Spinal cord (tissue), 10 donors: ENCODE results near the gene DHCR24. TPM values are rescaled to one million over a fixed set of nuclear protein-coding genes. Genes with fewer than 3 reads are reported as not detected.
"Not testable (repeated sequence)": the region's sequence is repeated elsewhere in the genome, so short reads cannot be mapped to it uniquely, and the experiment has no call there.

Source experiments
- DNase-seq, 6 donors: peaks; one replicate each; pipeline versions ENCODE4 v3.0.0 to v3.0.0-alpha.2; 2013 to 2015; ENCODE audit warnings: low spot score in 6 of 6, low read depth in 4 of 6
- H3K27ac ChIP-seq: one replicate; pipeline ENCODE4 v1.5.1; 2013; ENCODE audit warnings: low read depth, low read length, control low read depth
- H3K27me3 ChIP-seq: one replicate; pipeline ENCODE4 v1.6.1; 2013; ENCODE audit warnings: low read length; ENCODE audit not compliant: control insufficient read depth, insufficient read depth
- H3K36me3 ChIP-seq: one replicate; pipeline ENCODE4 v1.6.1; 2013; ENCODE audit warnings: low read length; ENCODE audit not compliant: control insufficient read depth, insufficient read depth
- H3K4me1 ChIP-seq: one replicate; pipeline ENCODE4 v1.6.1; 2013; ENCODE audit warnings: low read length; ENCODE audit not compliant: control insufficient read depth, insufficient read depth
- H3K4me3 ChIP-seq: one replicate; pipeline ENCODE4 v1.5.1; 2013; ENCODE audit warnings: low read depth, low read length, control low read depth
- H3K9me3 ChIP-seq: one replicate; pipeline ENCODE4 v1.6.1; 2013; ENCODE audit warnings: low read length; ENCODE audit not compliant: control insufficient read depth, insufficient read depth
- WGBS: methylation state at CpG from one replicate; pipeline ENCODE4 v1.1.5; 2013; ENCODE audit warnings: missing lambda C conversion rate; ENCODE audit not compliant: insufficient coverage; 5-methylcytosine and 5-hydroxymethylcytosine counted together
- polyA plus RNA-seq, 2 donors: library from polyadenylated mRNA; unstranded; fragments of 120-200 nt; gene quantifications; one replicate each; pipeline ENCODE4 v1.2.1, GENCODE V29; 2013; ENCODE audit not compliant: insufficient read length in 2 of 2
- total RNA-seq, 2 donors: library from RNA; depleted of rRNA in 1 of 2; stranded (reverse); fragments of 120-200 nt in 1 of 2; fragments of >200 nt in 1 of 2; gene quantifications; one replicate each; pipeline versions ENCODE4 v1.2.3 to v1.2.4, GENCODE V29; 2013 to 2014
- donor health status: healthy.

DHCR24 gene
- total and polyA plus RNA-seq, 4 donors = 73.2 to 138 (median 113) TPM

DNA sequence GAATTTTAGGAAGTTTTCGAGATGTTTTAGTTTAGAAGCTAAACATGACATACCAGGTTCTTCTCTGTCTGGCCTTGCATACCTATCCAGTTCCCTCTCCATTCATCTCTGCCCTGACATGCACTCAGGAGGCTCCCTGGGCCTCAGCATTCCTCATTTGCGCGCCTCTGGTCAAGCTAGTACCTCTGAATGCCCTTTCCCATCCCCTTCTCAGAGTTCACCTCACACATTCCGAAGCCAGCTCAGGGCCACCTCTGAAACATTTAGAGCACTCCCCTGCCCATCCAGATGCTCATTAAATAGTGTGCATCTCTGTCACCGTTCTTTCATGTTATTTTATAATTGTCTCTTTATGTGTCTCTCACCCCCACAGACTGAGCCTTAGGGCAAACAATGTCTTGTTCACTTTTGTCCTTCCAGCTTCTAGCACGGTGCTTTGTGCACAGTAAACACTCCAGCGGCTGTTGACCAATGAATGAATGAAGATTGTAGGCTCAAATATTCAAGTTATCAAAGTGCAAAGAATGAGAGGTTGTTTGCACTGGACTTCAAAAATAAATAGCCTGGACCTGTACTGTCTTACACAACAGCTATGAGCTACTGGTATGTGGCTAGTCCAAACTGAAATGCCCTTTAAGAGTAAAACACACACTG lies 1.2 kb upstream of the DHCR24 start:
- H3K27me3 ChIP-seq = no peaks in the 10 kb centered on the region
- H3K4me1 ChIP-seq = peaks cover 36% of the 10 kb centered on the region
- WGBS = 77% methylated on average over 3 of the region's 7 CpGs
- H3K36me3 ChIP-seq = peaks cover 5% of the 10 kb centered on the region
- H3K27ac ChIP-seq = no peak overlapping the region
- H3K9me3 ChIP-seq = no peaks in the 10 kb centered on the region
- peak in 1 of 6 donors; percentile 16 for DNase-seq
- no peak overlapping the region for H3K4me3 ChIP-seq

DNA sequence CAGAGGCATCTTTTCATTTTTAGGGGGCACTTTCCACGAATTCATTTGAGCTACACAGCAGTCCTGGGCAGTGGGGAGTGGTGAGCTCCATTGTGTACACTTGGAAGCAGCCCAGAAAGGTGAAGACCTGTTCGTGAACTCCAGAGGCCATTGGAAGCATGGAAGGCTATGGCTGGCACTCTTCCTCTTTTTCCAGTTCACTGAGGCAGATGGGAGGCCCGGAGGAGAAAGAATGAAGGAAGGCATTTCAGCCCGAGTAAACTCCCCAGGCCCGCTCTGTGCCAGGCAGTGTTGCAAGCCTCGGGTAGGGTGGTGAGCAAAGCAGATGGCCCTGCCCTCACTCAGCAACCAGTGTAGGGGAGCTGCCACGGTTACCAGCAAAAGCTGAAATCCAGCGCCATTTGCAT lies 673 bp upstream of the DHCR24 start:
- Histone ChIP-seq H3K27me3 (no peaks in the 10 kb centered on the region), H3K9me3 (no peaks in the 10 kb centered on the region), H3K4me1 (peaks cover 36% of the 10 kb centered on the region), H3K27ac (peak overlapping the region; percentile 76), H3K36me3 (peaks cover 7% of the 10 kb centered on the region), H3K4me3 (peak overlapping the region; percentile 78)
- 13% methylated on average over 5 of the region's 8 CpGs for WGBS
- DNase-seq = peak in 3 of 6 donors; percentile 11 to 75 (median 65)

GRCh38 chr1:54885807-54886723 lies 930 bp downstream of the DHCR24 start:
- H3K27ac ChIP-seq = no peak overlapping the region

DNA sequence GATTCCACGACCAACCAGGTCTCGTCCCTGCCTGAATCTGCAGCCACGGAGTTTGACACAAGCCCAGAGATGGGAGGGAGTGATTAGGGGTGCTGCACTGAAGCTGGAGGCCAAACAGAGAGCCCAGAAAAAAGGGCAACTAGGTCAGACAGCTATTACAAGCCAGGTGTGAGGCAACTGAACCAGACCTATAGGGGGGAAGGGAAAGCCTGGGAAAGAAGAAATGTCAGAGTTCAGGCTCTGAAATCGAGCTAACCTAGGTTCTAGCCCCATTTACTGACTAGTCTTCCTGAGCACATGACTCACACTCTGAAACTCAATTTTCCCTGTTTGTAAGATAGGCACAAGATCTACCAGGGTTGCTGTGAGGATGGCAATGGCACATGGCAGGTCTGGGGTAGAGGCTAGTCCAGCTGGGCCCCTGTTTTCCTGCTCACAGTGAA lies 1.7 kb downstream of the DHCR24 start:
- DNase-seq = no peak
- 67% methylated on average over 3 of the region's 4 CpGs for WGBS
- peaks cover 16% of the 10 kb centered on the region for H3K36me3 ChIP-seq
- H3K4me1 ChIP-seq = peaks cover 36% of the 10 kb centered on the region
- H3K27me3 ChIP-seq = no peaks in the 10 kb centered on the region
- no peak overlapping the region for H3K27ac ChIP-seq
- no peaks in the 10 kb centered on the region for H3K9me3 ChIP-seq
- peak overlapping the region; percentile 77 for H3K4me3 ChIP-seq

More at GRCh38 chr1:54885807-54886723, 930 bp downstream of the DHCR24 start:
- peak in 3 of 6 donors; percentile 14 to 65 (median 53) for DNase-seq
- peaks cover 36% of the 10 kb centered on the region for H3K4me1 ChIP-seq
- H3K9me3 ChIP-seq = no peaks in the 10 kb centered on the region
- H3K4me3 ChIP-seq = peak overlapping the region; percentile 77
- peaks cover 10% of the 10 kb centered on the region for H3K36me3 ChIP-seq
- H3K27me3 ChIP-seq = no peaks in the 10 kb centered on the region
- WGBS = 12% methylated on average over 23 of the region's 24 CpGs

GRCh38 chr1:54884768-54885167 lies 2.2 kb downstream of the DHCR24 start:
- H3K27ac ChIP-seq = no peak overlapping the region

GRCh38 chr1:54884135-54884586 lies 2.8 kb downstream of the DHCR24 start:
- Histone ChIP-seq H3K27ac (no peak overlapping the region), H3K4me1 (peaks cover 36% of the 10 kb centered on the region), H3K4me3 (no peak overlapping the region), H3K36me3 (peaks cover 16% of the 10 kb centered on the region), H3K9me3 (no peaks in the 10 kb centered on the region), H3K27me3 (no peaks in the 10 kb centered on the region)
- WGBS = no CpG with 5 or more reads among the region's 3 CpGs
- no peak for DNase-seq

More at GRCh38 chr1:54884768-54885167, 2.2 kb downstream of the DHCR24 start:
- peak in 2 of 6 donors; percentile 17 to 36 for DNase-seq
- WGBS = 62% methylated on average over 1 of the region's 3 CpGs
- no peak overlapping the region for H3K4me3 ChIP-seq
- peaks cover 36% of the 10 kb centered on the region for H3K4me1 ChIP-seq
- no peaks in the 10 kb centered on the region for H3K9me3 ChIP-seq
- no peaks in the 10 kb centered on the region for H3K27me3 ChIP-seq
- peaks cover 16% of the 10 kb centered on the region for H3K36me3 ChIP-seq

DNA sequence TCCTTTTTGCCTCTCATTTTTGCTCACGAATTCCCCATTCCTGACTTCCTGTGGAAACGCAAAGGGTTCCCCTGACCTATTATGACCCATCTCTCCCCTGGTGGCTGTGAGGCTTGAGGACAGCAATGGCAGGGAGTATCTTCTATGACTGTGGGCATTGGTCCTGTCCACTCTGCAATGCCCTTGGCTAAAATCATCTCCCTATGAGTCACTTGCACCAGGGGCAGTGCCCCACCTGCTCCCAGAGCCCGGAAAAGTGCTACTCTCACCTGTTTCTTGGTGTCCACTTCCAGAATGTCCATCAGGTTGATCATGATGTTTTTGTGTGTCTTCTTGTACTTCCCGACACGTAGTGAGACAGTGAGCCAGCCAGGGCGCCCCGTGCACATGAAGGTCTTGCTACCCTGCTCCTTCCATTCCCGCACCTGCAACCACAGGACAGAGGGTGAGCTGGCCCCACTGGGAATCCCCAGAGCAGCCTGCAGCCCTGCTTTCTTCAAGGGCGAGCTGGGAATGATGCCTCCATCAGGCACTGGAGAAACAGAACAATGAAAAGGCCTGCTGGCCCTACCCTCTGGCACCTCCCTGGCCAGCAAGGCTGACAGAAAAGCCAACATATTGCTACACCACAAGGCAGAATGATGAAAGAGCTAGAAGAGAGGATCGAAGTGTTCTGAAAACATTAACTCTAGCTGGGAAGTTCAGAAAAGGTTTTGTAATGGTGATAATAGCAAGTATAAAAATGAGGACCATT lies 3.5 kb downstream of the DHCR24 start:
- no peaks in the 10 kb centered on the region for H3K9me3 ChIP-seq
- H3K4me1 ChIP-seq = peaks cover 36% of the 10 kb centered on the region
- WGBS = 91% methylated on average over 7 of the region's 10 CpGs
- no peaks in the 10 kb centered on the region for H3K27me3 ChIP-seq
- no peak for DNase-seq
- no peak overlapping the region for H3K4me3 ChIP-seq
- no peak overlapping the region for H3K27ac ChIP-seq
- peaks cover 16% of the 10 kb centered on the region for H3K36me3 ChIP-seq

DNA sequence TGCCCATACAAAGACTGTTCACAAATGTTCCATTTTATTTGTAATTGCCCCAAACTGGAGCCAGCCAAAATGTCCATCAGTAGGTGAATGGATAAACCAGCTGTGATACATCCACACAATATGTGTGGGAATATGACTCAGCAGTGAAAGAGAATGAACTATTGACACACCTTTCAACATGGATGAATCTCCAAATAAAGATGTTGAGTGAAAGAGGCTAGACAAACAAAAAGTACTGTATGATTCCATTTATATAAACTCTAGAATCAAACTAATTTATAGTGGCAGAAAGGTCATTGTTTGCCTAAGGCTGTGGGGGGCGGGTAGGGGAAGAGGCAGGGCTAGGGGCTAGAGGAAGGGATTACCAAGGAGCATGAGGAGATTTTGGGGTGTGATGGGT lies 4.5 kb downstream of the DHCR24 start:
- H3K27ac ChIP-seq = no peak overlapping the region
- peaks cover 20% of the 10 kb centered on the region for H3K36me3 ChIP-seq
- no peaks in the 10 kb centered on the region for H3K9me3 ChIP-seq
- H3K27me3 ChIP-seq = no peaks in the 10 kb centered on the region
- peaks cover 29% of the 10 kb centered on the region for H3K4me1 ChIP-seq
- WGBS = no CpG with 5 or more reads among the region's 1 CpG
- no peak overlapping the region for H3K4me3 ChIP-seq
- DNase-seq = no peak

GRCh38 chr1:54881604-54882003 lies 5.4 kb downstream of the DHCR24 start:
- no CpG with 5 or more reads among the region's 2 CpGs for WGBS
- peaks cover 27% of the 10 kb centered on the region for H3K4me1 ChIP-seq
- H3K27me3 ChIP-seq, DNase-seq, H3K27ac ChIP-seq, H3K4me3 ChIP-seq, H3K9me3 ChIP-seq: not testable (repeated sequence)
- H3K36me3 ChIP-seq = peaks cover 22% of the 10 kb centered on the region
